ENCODE results near the gene MEPCE.

DNA sequence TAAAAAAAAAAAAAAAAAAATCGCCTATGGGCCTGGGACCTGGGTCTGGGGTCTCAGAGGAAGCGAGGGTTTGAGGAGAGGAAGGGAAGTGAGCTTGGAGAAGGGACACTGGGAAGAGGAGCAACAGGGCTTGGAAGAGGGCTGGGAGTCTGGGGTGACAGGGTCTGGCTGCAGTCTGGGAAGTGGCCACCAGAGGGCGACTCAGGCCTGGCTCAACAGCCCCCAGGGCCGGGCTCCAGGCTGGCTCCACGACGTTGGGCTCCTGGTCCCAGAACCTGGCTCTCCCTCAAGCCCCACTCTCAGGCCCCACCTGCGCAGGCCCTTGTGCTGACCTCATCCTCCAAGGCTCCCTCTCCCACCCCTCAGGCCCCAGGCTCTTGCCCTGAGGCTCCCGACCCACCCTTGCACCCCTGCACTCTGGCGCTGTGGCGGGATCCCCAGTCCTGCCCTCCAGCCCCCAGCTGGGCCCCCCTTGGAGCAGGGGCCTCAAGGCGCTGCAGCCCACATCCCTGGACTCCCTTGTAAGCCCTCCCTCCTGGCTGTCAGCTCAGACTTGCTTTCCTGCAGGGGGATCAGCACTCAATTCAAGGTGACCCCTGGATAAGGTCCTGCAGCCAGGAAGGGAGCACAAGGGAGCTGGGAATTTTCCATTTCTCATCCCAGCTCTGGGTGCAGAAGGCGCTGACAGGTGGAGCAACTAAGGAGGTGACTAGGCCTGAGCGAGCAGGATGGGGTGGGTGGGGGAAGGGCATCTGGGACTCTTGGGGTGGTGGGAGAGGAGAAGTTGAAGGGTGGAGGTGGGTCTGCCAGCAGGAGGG lies 39.8 kb downstream of the MEPCE start:
- TF ChIP-seq, protein P1, sequence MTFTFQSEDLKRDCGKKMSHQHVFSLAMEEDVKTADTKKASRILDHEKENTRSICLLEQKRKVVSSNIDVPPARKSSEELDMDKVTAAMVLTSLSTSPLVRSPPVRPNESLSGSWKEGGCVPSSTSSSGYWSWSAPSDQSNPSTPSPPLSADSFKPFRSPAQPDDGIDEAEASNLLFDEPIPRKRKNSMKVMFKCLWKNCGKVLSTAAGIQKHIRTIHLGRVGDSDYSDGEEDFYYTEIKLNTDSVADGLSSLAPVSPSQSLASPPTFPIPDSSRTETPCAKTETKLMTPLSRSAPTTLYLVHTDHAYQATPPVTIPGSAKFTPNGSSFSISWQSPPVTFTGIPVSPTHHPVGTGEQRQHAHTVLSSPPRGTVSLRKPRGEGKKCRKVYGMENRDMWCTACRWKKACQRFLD (tag by site-specific recombination; IDR thresholded peaks at IDR 0.05), result no peak
- TF ChIP-seq, protein P2, sequence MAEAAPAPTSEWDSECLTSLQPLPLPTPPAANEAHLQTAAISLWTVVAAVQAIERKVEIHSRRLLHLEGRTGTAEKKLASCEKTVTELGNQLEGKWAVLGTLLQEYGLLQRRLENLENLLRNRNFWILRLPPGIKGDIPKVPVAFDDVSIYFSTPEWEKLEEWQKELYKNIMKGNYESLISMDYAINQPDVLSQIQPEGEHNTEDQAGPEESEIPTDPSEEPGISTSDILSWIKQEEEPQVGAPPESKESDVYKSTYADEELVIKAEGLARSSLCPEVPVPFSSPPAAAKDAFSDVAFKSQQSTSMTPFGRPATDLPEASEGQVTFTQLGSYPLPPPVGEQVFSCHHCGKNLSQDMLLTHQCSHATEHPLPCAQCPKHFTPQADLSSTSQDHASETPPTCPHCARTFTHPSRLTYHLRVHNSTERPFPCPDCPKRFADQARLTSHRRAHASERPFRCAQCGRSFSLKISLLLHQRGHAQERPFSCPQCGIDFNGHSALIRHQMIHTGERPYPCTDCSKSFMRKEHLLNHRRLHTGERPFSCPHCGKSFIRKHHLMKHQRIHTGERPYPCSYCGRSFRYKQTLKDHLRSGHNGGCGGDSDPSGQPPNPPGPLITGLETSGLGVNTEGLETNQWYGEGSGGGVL (tag by site-specific recombination; IDR thresholded peaks at IDR 0.05), result peak; percentile 75
- TF ChIP-seq, protein P3, sequence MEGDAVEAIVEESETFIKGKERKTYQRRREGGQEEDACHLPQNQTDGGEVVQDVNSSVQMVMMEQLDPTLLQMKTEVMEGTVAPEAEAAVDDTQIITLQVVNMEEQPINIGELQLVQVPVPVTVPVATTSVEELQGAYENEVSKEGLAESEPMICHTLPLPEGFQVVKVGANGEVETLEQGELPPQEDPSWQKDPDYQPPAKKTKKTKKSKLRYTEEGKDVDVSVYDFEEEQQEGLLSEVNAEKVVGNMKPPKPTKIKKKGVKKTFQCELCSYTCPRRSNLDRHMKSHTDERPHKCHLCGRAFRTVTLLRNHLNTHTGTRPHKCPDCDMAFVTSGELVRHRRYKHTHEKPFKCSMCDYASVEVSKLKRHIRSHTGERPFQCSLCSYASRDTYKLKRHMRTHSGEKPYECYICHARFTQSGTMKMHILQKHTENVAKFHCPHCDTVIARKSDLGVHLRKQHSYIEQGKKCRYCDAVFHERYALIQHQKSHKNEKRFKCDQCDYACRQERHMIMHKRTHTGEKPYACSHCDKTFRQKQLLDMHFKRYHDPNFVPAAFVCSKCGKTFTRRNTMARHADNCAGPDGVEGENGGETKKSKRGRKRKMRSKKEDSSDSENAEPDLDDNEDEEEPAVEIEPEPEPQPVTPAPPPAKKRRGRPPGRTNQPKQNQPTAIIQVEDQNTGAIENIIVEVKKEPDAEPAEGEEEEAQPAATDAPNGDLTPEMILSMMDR (tag by site-specific recombination; IDR thresholded peaks at IDR 0.05), result peak; percentile 93
- TF ChIP-seq YY1 (tag by site-specific recombination; IDR thresholded peaks at IDR 0.05) (no peak), ZBTB7A (tag by site-specific recombination; IDR thresholded peaks at IDR 0.05; ENCODE audit: low read depth) (no peak; the same call in 1 of the 2 replicates), ZNF37A (tag by site-specific recombination; IDR thresholded peaks at IDR 0.05) (no peak), TCF7L2 (IDR thresholded peaks at IDR 0.05; ENCODE audit: borderline replicate concordance, low read depth, low read length) (no peak)

Measured in HEK293 (cell line).